GM12892 (cell line): Measurements from ENCODE around the gene BPIFB2.

ENCODE experiments used
- POLR2A ChIP-seq: IDR thresholded peaks from 2 replicates; pipeline ENCODE4 v1.6.1; 2011; ENCODE audit warnings: low read depth, low read length, control low read depth
- POLR2AphosphoS5 ChIP-seq: IDR thresholded peaks from 2 replicates; pipeline ENCODE4 v1.6.1; 2011; ENCODE audit warnings: low read depth, low read length, control low read depth
- TAF1 ChIP-seq: IDR thresholded peaks from 2 replicates; pipeline ENCODE4 v1.6.1; 2011; ENCODE audit warnings: low read depth, mild to moderate bottlenecking, control low read depth, low read length, borderline replicate concordance

DNA sequence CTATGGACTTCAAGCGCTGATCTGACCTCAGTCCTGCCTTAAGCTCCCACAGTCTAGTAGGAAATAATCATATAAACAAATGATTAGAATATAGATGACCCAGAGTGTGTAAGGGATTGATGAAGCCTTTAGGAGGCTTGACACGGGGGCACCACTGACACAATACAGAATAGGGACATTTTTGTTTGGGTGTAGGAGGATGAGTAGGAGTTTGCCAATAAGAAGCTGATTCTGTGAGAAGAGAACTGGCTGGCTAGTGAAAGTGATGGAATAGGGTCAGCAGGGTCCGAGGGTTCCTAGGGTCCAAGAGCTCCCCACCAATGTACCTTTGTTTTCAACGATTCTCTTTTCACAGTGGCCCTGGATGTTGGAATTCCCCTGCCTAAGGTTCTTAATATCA, 64.9 kb downstream of the BPIFB2 start:
- no peak for TF ChIP-seq POLR2A
- no peak for TF ChIP-seq POLR2AphosphoS5
- TF ChIP-seq TAF1 = no peak
